ENCODE measurements around the gene ARFGEF2. TPM values are rescaled to one million over a fixed set of nuclear protein-coding genes. Genes with fewer than 3 reads are reported as not detected.
"Not testable (repeated sequence)": the region's sequence is repeated elsewhere in the genome, so short reads cannot be mapped to it uniquely, and the experiment has no call there.

ARFGEF2 gene
- polyA plus RNA-seq, 1 donor = 33.3 TPM

- DNase-seq = no peak
Observed at GRCh38 chr20:48951646-48952045, 30.1 kb downstream of the ARFGEF2 start.

- DNase-seq = no peak
Observed at GRCh38 chr20:48952656-48953055, 31.1 kb downstream of the ARFGEF2 start.

- no peak for DNase-seq
Observed at GRCh38 chr20:48953653-48954052, 32.1 kb downstream of the ARFGEF2 start.

GRCh38 chr20:48956052-48956451, 34.5 kb downstream of the ARFGEF2 start:
- no peak for DNase-seq

- no peak for DNase-seq
Observed at GRCh38 chr20:48957053-48957481, 35.6 kb downstream of the ARFGEF2 start.

- DNase-seq = no peak
Observed at GRCh38 chr20:48957533-48957932, 36.0 kb downstream of the ARFGEF2 start.

- DNase-seq = no peak
Observed at GRCh38 chr20:48958743-48959142, 37.2 kb downstream of the ARFGEF2 start.

- DNase-seq = no peak
Observed at GRCh38 chr20:48959899-48960550, 38.5 kb downstream of the ARFGEF2 start.

GRCh38 chr20:48962421-48962820, 40.9 kb downstream of the ARFGEF2 start:
- DNase-seq = no peak

- no peak for DNase-seq
Observed at GRCh38 chr20:48962976-48963771, 41.7 kb downstream of the ARFGEF2 start.

- no peak for DNase-seq
Observed at GRCh38 chr20:48965189-48965910, 43.8 kb downstream of the ARFGEF2 start.

GRCh38 chr20:48970681-48971365, 49.3 kb downstream of the ARFGEF2 start:
- no peak for DNase-seq

GRCh38 chr20:48971956-48972355, 50.4 kb downstream of the ARFGEF2 start:
- DNase-seq = no peak

GRCh38 chr20:48972816-48973215, 51.3 kb downstream of the ARFGEF2 start:
- no peak for DNase-seq

GRCh38 chr20:48975955-48976354, 54.4 kb downstream of the ARFGEF2 start:
- no peak for DNase-seq

GRCh38 chr20:48979980-48980379, 58.5 kb downstream of the ARFGEF2 start:
- not testable (repeated sequence) for DNase-seq

- DNase-seq = no peak
Observed at GRCh38 chr20:48983423-48984400, 62.2 kb downstream of the ARFGEF2 start.

GRCh38 chr20:48984575-48985219, 63.2 kb downstream of the ARFGEF2 start:
- no peak for DNase-seq

GRCh38 chr20:48986899-48987298, 65.4 kb downstream of the ARFGEF2 start:
- no peak for DNase-seq

GRCh38 chr20:48990467-48990866, 69.0 kb downstream of the ARFGEF2 start:
- no peak for DNase-seq

- DNase-seq = no peak
Observed at GRCh38 chr20:48995589-48995988, 74.1 kb downstream of the ARFGEF2 start.
